Mucosa of descending colon (tissue), 3 donors: ENCODE measurements around the gene IQCK. TPM values are rescaled to one million over a fixed set of nuclear protein-coding genes. Genes with fewer than 3 reads are reported as not detected.

Experiments
- ATAC-seq: fragments of 200-7000 bp; cut with Tn5 transposase; one replicate; pipeline ENCODE4 v1.9.1; 2020; ENCODE audit warnings: mild to moderate bottlenecking, moderate library complexity
- DNase-seq, 3 donors: peaks; one replicate each; pipeline ENCODE4 v3.0.0-alpha.2; 2020
- H3K36me3 ChIP-seq: fragments of 200-600 bp; one replicate; pipeline ENCODE4 v1.8.0; 2021; ENCODE audit warnings: low read depth, mild to moderate bottlenecking
- H3K4me1 ChIP-seq: fragments of 200-600 bp; one replicate; pipeline ENCODE4 v1.8.0; 2021; ENCODE audit warnings: low read depth, mild to moderate bottlenecking
- H3K4me3 ChIP-seq: fragments of 200-600 bp; one replicate; pipeline ENCODE4 v1.8.0; 2021; ENCODE audit warnings: mild to moderate bottlenecking
- H3K9me3 ChIP-seq: fragments of 200-600 bp; one replicate; pipeline ENCODE4 v1.8.0; 2021; ENCODE audit warnings: mild to moderate bottlenecking
- intact Hi-C, 2 donors: fragments of 100-400 bp; cut with DNase I in 1 of 2; cut with micrococcal nuclease in 1 of 2; formaldehyde crosslinking; loops; one replicate each; pipeline versions ENCODE4 v1.11.0 to v1.11.1; 2022; cut with DNase I, micrococcal nuclease
- total RNA-seq, 3 donors: library from RNA; stranded (reverse); fragmentation: NEBNext Ultra II Directional in 2 of 3; extraction: Animal tissue kit (Norgen Biotek cat#: 25700) in 2 of 3; gene quantifications; one replicate each; pipeline versions ENCODE4 v1.2.1 to v1.2.4, GENCODE V29; 2021 to 2023
- TF ChIP-seq, protein P1 (sequence below): fragments of 200-600 bp; IDR thresholded peaks from one replicate; pipeline ENCODE4 v1.8.0; 2022; ENCODE audit warnings: antibody characterized with exemption, mild to moderate bottlenecking
- donor health status: DM: no; HTN: no; CAD: no; lungs with moderate emphysema.
- donor health status: DM: no; HTN: no; CAD: no.
- donor health status: DM: no; HTN: yes; CAD: no.

Gene IQCK
- total RNA-seq, 3 donors from 2014 or later: 9.1 to 14.0 (median 12.0) TPM

DNA sequence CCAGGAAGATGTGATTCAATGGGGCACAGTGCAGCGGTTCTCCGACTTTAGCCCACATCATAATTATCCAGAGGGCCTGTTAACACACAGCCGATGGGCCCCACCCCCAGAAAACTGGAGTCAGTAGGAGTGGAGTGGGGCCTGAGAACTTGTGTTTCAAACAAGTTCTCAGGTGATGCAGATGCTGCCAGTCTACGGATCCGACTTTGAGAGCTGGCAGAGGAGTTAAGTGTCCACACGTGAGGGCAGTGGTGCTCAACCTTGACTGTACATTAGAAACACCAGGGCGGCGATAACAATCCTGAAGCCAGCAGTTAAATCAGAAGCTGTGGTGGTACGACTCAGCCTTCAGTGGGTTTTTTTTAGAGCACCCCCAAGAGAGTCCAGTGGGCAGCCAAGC lies 91.6 kb downstream of the IQCK start:
- TF ChIP-seq, protein P1, sequence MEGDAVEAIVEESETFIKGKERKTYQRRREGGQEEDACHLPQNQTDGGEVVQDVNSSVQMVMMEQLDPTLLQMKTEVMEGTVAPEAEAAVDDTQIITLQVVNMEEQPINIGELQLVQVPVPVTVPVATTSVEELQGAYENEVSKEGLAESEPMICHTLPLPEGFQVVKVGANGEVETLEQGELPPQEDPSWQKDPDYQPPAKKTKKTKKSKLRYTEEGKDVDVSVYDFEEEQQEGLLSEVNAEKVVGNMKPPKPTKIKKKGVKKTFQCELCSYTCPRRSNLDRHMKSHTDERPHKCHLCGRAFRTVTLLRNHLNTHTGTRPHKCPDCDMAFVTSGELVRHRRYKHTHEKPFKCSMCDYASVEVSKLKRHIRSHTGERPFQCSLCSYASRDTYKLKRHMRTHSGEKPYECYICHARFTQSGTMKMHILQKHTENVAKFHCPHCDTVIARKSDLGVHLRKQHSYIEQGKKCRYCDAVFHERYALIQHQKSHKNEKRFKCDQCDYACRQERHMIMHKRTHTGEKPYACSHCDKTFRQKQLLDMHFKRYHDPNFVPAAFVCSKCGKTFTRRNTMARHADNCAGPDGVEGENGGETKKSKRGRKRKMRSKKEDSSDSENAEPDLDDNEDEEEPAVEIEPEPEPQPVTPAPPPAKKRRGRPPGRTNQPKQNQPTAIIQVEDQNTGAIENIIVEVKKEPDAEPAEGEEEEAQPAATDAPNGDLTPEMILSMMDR: no peak
- intact Hi-C loops: no loop called here
- no peak for DNase-seq
- Histone ChIP-seq H3K36me3 (no peaks in the 10 kb centered on the region), H3K4me1 (no peaks in the 10 kb centered on the region), H3K4me3 (no peak overlapping the region), H3K9me3 (peaks cover 5% of the 10 kb centered on the region)
- ATAC-seq: no peak

DNA sequence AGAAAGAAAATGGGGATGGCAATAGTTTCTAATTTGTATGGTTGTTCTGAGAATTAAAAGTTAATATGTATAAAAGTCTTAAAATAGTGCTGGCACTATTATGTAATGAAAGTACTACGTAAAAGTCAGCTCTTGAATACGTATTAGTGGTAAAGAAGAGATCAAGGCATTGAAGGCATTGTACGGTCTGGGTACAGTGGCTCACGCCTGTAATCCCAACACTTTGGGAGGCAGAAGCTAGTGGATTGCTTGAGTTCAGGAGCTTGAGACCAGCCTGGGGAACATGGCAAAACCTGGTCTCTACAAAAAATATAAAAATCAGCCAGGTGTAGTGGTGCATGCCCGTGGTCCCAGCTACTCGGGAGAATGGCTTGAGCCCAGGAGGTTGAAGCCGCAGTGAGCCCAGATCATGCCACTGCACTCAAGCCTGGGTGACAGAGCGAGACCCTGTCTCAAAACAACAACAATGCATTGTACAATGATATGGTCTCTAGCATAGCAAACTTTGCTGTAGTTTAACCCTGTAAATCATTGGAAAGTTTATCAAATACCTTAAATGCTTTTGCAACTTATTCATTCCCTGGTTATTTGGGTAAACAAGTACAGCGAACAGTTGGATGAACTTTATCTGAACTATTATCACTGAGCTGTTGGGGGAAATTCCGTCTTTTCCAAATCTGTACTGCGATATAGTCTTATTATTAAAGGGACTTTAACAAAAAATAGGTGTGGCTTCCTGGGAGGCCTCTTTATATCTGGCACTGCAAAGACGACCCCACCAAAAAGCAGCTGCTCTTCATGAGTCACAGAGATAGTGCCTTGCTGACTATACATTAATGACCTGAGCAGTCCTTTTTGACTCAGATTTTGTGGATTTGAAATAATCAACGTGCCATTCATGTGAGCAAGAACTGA lies 93.0 kb downstream of the IQCK start:
- Histone ChIP-seq H3K9me3 (no peaks in the 10 kb centered on the region), H3K4me1 (no peaks in the 10 kb centered on the region), H3K36me3 (no peaks in the 10 kb centered on the region), H3K4me3 (no peak overlapping the region)
- TF ChIP-seq, protein P1: no peak
- DNase-seq: no peak
- ATAC-seq: no peak
- intact Hi-C loops: no loop called here

DNA sequence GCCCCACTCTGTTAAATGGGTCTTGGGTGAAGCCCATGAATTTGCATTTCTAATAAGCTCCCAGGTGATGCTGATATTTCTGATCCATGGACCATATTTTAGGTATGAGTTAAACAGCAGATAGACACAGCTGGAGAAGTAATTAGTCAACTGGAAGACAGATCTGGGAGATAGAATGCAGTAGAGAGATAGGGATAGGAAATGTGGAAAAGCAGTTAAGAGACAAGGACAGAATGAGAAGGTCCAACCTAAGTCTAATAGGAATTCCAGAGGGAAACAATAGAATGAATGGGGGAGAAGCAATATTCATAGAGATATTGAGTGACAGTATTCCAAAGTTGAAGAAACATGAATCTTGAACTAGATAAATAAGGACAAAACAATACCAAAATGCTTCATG lies 94.9 kb downstream of the IQCK start:
- Histone ChIP-seq H3K4me1 (no peaks in the 10 kb centered on the region), H3K9me3 (no peaks in the 10 kb centered on the region), H3K36me3 (no peaks in the 10 kb centered on the region), H3K4me3 (no peak overlapping the region)
- TF ChIP-seq, protein P1: no peak
- ATAC-seq (no peak), DNase-seq (no peak)
- intact Hi-C loops: no loop called here

DNA sequence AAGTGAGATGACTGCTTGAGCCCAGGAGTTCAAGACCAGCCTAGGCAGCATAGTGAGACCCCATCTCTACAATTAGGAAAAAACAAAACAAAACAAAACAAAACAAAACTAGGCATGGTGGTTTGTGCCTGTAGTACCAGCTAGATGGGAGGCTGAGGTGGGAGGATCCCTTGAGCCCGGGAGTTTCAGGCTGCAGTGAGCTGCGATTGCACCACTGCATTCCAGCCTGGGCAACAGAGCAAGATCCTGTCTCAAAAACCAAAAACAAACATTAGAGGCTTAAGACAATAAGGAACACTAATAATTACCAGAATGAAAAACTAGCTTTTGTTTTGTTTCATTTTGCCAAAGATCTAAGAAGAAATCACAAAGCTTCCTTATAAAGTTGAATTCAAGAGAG lies 97.3 kb downstream of the IQCK start:
- TF ChIP-seq, protein P1: no peak
- no peaks in the 10 kb centered on the region for H3K4me1 ChIP-seq
- H3K9me3 ChIP-seq: no peaks in the 10 kb centered on the region
- ATAC-seq: no peak
- no peaks in the 10 kb centered on the region for H3K36me3 ChIP-seq
- intact Hi-C loops: no loop called here
- DNase-seq: no peak
- H3K4me3 ChIP-seq: no peak overlapping the region

DNA sequence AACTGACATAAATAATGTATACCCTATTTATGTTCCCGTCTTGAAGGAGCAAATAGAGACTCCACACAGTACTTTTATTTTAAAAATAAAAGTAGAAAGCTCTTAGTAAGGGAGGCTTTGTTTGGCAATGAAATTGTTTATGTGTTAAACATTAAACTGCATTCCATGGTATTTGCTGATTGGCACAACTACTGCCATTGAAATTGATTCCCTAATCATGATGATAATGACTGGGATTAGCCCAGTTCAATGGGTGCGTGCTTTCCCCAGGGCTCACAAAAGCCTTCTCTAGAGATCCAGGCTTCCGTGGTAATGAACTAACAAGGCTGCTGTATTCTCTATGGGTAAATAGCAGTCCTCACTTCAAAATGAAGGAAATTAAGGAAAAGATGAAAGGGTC lies 99.1 kb downstream of the IQCK start:
- intact Hi-C loops: no loop called here
- H3K4me3 ChIP-seq: no peak overlapping the region
- TF ChIP-seq, protein P1: no peak
- no peaks in the 10 kb centered on the region for H3K4me1 ChIP-seq
- DNase-seq (no peak), ATAC-seq (no peak)
- no peaks in the 10 kb centered on the region for H3K9me3 ChIP-seq
- no peaks in the 10 kb centered on the region for H3K36me3 ChIP-seq
